WI38 (cell line): ENCODE measurements around the gene C1orf53.
"Not testable (repeated sequence)": the region's sequence is repeated elsewhere in the genome, so short reads cannot be mapped to it uniquely, and the experiment has no call there.

Experiments used
- H3K4me3 ChIP-seq: 2 replicates; pipeline ENCODE4 v1.5.1; 2011; ENCODE audit warnings: low read depth, mild to moderate bottlenecking, control low read depth, low read length
- TF ChIP-seq, protein P1 (sequence below): IDR thresholded peaks from 2 replicates; pipeline ENCODE4 v1.5.1; 2012; ENCODE audit warnings: low read depth, mild to moderate bottlenecking, control low read depth, low read length

The C1orf53 gene

GRCh38 chr1:197937892-197938291 lies 35.5 kb downstream of the C1orf53 start:
- H3K4me3 ChIP-seq, result no peak overlapping the region
- TF ChIP-seq, protein P1, sequence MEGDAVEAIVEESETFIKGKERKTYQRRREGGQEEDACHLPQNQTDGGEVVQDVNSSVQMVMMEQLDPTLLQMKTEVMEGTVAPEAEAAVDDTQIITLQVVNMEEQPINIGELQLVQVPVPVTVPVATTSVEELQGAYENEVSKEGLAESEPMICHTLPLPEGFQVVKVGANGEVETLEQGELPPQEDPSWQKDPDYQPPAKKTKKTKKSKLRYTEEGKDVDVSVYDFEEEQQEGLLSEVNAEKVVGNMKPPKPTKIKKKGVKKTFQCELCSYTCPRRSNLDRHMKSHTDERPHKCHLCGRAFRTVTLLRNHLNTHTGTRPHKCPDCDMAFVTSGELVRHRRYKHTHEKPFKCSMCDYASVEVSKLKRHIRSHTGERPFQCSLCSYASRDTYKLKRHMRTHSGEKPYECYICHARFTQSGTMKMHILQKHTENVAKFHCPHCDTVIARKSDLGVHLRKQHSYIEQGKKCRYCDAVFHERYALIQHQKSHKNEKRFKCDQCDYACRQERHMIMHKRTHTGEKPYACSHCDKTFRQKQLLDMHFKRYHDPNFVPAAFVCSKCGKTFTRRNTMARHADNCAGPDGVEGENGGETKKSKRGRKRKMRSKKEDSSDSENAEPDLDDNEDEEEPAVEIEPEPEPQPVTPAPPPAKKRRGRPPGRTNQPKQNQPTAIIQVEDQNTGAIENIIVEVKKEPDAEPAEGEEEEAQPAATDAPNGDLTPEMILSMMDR, result no peak

DNA sequence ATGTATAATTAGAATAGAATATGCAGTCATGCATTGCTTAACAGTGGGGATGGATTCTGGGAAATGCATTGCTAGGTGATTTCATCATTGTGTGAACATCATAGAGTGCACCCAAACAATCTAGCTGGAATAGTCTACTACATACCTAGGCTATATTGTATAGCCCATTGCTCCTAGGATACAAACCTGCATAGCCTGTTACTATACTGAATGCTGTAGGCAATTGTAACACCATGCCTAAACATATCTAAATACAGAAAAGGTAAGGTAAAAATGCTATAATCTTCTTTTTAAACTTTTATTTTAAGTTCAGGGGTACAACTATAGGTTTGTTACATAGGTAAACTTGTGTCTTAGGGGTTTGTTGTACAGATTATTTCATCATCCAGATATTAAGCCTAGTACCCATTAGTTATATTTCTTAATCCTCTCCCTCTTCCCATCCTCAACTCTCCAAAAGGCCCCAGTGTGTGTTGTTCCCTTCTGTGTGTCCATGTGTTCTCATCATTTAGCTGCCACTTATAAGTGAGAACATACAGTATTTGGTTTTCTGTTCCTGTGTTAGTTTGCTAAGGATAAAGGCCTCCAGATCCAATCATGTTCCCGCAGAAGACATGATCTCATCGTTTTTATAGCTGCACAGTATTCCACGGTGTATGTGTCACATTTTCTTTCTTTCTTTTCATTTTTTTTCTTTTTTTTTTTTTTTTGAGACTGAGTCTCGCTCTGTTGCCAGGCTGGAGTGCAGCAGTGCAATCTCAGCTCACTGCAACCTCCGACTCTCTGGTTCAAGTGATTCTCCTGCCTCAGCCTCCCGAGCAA lies 36.9 kb downstream of the C1orf53 start:
- not testable (repeated sequence) for H3K4me3 ChIP-seq

GRCh38 chr1:197942042-197942441 lies 39.6 kb downstream of the C1orf53 start:
- H3K4me3 ChIP-seq, result no peak overlapping the region
- TF ChIP-seq, protein P1, result no peak

DNA sequence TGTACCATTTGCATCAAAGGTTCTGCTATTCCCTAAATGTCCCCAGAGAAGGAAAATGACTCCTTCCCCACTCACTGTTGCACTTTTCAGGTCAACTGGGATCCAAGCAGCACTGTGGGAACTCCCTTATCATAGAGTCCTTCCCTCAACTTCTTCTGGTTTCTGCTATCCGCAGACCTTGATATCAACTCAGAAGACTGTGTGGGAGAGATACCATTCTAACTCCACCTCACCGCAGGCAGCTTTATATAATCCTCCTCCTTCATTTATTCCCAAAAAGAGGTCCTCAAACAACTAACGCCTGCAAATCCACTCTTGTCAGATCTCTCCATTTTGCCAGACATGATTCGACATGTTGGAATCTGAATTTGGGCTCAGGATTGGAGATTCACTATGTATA lies 42.1 kb downstream of the C1orf53 start:
- H3K4me3 ChIP-seq, result no peak overlapping the region

DNA sequence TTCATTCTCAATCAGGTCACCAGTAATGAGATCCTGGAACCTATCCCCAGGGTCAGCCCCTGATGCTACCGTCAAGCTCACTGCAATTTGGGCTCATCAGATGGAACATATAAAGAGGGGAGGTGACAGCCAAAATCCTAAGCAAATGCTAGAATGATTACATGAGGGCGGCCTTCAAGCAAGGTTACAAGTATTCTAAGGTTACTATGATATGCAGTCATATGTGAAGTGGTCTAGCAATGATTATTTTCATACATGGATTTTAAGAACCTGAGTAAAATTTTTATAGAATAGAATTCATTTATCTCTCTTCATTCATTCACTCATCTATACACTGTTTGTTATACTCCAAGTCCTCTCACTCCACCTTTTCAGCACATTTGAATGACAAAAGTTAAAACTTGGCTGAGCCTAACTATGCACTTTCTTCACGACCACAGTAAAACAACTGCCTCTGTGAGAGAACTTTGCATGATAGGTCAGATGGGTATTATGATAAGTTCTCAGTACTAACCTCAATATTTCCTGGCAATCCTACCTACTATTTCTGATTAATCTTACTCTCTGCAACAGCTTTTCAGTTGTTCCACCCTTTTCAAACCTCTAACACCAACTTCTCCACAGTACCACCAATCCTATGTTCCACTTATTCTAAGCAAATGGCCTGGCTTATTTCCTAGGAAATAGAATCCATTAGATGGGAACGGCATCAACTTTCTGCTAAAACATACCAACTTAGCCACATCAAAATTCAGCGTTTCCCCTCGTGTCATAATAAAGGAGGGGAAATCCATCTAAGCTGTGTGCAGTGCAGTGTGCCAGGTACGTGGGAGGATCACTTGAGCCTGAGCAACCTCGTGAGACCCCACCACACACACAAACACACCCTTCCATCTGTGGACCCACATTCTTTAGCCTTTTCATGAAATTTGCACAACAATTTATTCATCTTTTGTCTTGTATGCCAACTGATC lies 46.8 kb downstream of the C1orf53 start:
- TF ChIP-seq, protein P1, result no peak

More for the DNA sequence above, 42.1 kb downstream of the C1orf53 start:
- TF ChIP-seq, protein P1, result no peak

DNA sequence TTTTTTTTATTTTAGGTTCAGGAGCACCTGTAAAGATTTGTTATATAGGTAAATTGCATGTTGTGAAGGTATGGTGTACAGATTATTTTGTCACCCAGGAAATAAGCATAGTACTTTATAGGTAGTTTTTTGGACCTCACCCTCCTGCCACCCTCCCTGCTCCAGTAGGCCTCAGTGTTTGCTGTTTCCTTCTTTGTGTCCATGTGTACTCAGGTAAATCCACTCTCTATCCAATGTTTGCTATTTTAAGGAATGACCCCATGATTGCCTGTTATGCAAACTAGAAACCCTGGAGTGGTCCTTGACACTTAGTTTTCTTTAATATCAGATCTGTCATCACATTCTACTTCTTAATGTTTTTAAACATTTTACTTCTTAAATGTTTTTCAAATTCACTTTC lies 48.7 kb downstream of the C1orf53 start:
- H3K4me3 ChIP-seq, result no peak overlapping the region
- TF ChIP-seq, protein P1, result no peak

More for the DNA sequence above, 46.8 kb downstream of the C1orf53 start:
- no peak overlapping the region for H3K4me3 ChIP-seq

GRCh38 chr1:197951617-197952175 lies 49.3 kb downstream of the C1orf53 start:
- H3K4me3 ChIP-seq, result no peak overlapping the region
- TF ChIP-seq, protein P1, result no peak

- not testable (repeated sequence) for H3K4me3 ChIP-seq
Observed at GRCh38 chr1:197953472-197953871, 51.0 kb downstream of the C1orf53 start.
